GM21723 (cell line): Measurements from ENCODE around the gene RNF10.
"Not testable (repeated sequence)": the region's sequence is repeated elsewhere in the genome, so short reads cannot be mapped to it uniquely, and the experiment has no call there.

ENCODE experiments used
- ATAC-seq: cut with Tn5 transposase; IDR thresholded peaks from one replicate; pipeline ENCODE4 v1.9.1; 2021; ENCODE audit warnings: mild to moderate bottlenecking, moderate library complexity; ENCODE audit not compliant: unreplicated experiment

RNF10 gene

GRCh38 chr12:120574106-120574505, 40.0 kb downstream of the RNF10 start:
- no peak for ATAC-seq

- no peak for ATAC-seq
Measured at GRCh38 chr12:120579179-120579578, 45.0 kb downstream of the RNF10 start.

- peak; percentile 90 for ATAC-seq
Measured at GRCh38 chr12:120580787-120581723, 46.9 kb downstream of the RNF10 start, which contains the start of gene POP5. TSS of gene POP5 (minus strand) at chr12:120581402. CDS start at chr12:120581362, 40 bp downstream.

GRCh38 chr12:120581998-120582397, 47.8 kb downstream of the RNF10 start:
- ATAC-seq = no peak

- ATAC-seq = no peak
Measured at GRCh38 chr12:120583478-120584030, 49.4 kb downstream of the RNF10 start.

DNA sequence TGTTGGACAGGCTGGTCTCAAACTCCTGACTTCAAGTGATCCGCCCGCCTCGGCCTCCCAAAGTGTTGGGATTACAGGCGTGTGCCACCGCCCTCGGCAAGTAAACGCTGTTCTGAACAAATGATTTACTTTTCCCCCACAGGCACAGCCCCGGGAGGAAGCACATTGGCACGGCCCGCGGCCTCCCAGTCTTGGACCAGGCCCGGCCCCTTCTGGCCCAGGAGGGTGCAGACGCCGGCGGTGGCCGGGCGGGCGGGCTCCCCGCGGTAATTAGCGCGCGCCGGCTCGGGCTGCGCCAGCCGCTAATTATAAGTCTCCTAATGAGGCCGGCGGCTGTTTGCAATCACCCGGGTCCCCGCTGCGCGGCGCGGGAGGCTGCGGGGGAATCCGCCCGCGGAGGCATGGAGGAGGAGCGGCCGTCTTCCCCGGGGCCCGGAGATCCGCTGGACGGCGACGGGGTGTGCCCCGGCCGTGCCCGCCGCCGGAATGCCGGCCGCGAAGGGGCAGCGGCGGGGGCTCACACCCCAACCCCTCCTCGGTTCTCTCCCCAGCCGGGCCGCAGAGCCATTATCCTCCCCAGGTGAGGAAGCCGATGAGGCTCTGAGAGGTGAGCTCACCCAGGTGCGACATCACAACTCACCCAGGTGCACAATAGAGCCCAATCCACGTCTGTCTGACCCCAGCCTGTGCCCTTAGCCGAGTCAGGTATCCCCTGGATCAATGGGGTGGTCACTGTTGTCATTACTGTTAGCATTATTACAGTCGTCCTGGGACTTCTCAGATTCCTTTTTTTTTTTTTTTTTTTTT, 50.4 kb downstream of the RNF10 start:
- no peak for ATAC-seq

- no peak for ATAC-seq
Measured at GRCh38 chr12:120586206-120586605, 52.0 kb downstream of the RNF10 start.

- no peak for ATAC-seq
Measured at GRCh38 chr12:120586860-120587259, 52.7 kb downstream of the RNF10 start.

- no peak for ATAC-seq
Measured at GRCh38 chr12:120588371-120588770, 54.2 kb downstream of the RNF10 start.

DNA sequence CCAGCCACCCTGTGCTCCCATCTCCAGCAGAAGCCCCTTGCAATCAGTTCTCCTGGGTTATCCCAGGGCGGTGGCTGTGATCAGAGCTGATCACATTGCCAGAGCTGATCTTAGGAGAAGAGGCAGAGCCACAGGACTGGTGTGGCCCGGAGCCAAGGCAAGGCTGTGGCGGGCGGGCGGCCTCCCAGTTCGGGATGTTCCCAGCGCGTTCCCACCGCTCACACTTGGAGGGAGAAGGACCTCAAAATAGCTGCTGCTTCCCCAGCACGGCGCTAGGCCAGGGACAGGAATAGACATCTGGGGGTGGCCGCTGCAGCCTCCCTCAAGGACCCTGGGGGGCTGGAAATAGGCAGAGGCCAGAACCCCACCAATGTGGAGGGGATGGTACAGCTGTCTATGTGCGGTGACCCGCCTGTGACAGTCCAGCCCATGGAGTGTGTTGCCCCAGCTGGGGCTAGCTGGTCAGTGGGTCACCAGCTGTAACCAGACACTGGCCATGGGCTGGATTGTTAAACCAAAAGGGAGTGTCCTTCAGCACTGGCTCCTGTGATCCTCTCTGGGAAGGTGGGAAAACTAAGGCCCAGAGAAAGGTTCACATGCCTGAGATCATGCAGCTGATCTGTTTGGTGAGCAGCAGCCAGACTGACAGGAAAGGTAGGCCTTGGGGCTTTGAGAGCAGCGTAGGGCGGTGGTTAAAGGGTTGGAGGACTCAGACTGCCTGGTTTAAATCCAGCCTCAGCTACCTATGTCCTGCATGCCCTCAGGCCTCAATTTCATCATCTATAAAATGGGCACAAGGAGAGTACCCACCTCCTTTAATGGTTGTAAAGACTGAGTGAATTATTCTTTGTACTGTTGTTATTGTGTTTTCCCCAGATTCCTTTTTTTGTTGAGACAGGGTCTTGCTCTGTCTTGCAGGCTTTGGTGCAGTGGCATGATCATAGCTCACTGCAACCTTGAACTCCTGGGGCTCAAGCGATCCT, 55.1 kb downstream of the RNF10 start:
- ATAC-seq = no peak

DNA sequence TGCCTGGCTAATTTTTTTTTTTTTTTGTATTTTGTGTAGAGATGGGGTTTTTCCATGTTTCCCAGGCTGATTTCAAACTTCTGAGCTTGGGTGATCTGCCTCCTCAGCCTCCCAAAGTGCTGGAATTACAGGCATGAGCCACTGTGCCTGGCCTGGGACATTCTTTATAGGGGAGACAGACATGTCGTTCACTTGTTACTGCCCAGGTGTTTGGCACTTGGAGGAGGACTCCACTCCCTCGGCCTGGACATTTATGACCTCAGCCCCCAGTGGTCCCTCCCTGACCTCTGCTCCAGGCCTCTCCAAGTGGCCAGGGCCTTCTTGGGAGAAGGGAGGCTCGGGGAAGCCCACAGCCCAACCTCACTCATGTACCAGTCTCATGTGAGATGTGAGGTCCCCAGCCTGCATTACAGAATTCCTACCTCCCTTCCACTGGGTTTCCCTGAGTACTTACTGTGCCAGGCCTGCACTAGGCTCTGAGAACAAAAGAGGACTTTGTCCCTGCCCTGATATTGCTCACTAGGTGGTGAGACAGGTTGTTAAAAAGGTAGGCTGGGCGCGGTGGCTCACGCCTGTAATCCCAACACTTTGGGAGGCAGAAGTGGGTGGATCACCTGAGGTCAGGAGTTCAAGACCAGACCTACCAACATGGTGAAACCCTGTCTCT, 56.7 kb downstream of the RNF10 start:
- no peak for ATAC-seq

DNA sequence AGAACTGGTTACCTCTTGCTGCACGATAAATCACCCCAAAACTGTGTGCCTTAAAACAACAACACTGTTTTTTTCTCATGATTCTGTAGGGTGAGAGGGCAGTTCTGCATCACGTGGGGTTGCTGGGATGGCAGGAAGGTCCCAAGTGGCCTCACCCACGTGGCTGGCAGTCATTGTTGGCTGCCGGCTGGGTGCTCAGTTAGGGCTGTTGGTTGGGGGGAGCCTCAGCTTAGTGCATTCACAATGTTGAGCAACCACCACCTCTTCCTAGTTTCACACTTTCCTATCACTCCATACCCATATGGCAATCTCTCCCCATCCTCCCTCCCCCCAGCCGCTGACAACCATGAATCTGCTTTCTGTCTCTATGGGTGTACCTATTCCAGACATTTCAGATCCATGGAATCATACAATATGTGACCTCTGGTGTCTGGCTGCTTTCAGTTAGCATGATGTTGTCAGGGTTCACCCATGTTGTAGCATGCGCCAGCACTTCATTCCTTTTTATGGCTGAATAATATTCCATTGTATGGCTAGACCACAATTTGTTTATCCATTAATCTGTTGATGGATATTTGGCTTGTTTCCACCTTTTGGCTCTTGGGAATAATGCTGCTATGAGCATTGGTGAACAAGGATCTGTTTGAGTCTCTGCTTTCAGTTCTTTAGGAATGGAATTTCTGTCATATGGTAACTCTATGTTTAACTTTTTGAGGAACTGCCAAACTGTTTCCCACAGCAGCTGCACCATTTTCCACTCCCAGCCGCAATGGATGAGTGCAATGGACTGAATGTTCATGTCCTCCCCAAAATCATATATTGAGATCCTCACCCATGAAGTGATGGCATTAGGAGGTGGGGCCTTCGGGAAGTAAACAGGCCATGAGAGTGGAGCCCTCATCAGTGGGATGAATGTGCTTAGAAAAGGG, 58.2 kb downstream of the RNF10 start:
- no peak for ATAC-seq

DNA sequence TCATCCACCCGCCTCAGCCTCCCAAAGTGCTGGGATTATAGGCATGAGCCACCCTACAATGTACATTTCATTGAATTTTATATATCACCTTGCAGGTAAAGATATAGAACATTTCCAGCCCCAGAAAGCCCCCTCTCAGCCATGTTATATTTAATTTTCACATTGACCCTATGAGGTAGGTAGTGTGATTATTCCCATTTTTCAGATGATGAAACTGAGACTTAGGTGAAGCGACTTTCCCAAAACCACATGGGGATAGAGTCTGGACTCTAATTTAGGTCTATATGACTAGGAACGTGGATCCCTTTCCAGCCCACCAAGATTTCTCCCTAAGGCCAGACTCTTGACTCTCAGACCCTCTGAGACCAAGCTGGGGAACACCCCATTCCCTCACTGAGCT, 62.7 kb downstream of the RNF10 start:
- ATAC-seq = no peak

GRCh38 chr12:120597861-120598260, 63.7 kb downstream of the RNF10 start:
- ATAC-seq = no peak

GRCh38 chr12:120598674-120599463, 64.7 kb downstream of the RNF10 start:
- ATAC-seq = no peak

GRCh38 chr12:120599672-120600552, 65.8 kb downstream of the RNF10 start:
- no peak for ATAC-seq

- not testable (repeated sequence) for ATAC-seq
Measured at GRCh38 chr12:120602416-120602815, 68.3 kb downstream of the RNF10 start.
